ENCODE data around the gene DMD. TPM values are rescaled to one million over a fixed set of nuclear protein-coding genes. Genes with fewer than 3 reads are reported as not detected.

DMD gene
- total RNA-seq, 1 donor from 2014 or later, result 9.7 TPM

- TF ChIP-seq CTCF (conservative IDR thresholded peaks at IDR 0.05), result no peak
- Mint-ChIP-seq H3K4me1 (peaks cover 7% of the 10 kb centered on the region), H3K4me3 (no peak overlapping the region), H3K27me3 (ENCODE audit: low read depth) (no peaks in the 10 kb centered on the region), H3K9me3 (peaks cover 6% of the 10 kb centered on the region), H3K36me3 (ENCODE audit: low read depth) (no peaks in the 10 kb centered on the region), H3K27ac (ENCODE audit: unreplicated experiment) (no peak overlapping the region)
- no peak for DNase-seq (ENCODE audit: low read depth, low spot score)
These were observed 32.7 kb downstream of the DMD start for GRCh38 chrX:33178690-33179089.

- peaks cover 7% of the 10 kb centered on the region for H3K4me1 Mint-ChIP-seq
- no peak for DNase-seq (ENCODE audit: low read depth, low spot score)
- H3K27me3 Mint-ChIP-seq (ENCODE audit: low read depth), result no peaks in the 10 kb centered on the region
- H3K27ac Mint-ChIP-seq (ENCODE audit: unreplicated experiment), result no peak overlapping the region
- H3K9me3 Mint-ChIP-seq, result peaks cover 6% of the 10 kb centered on the region
- H3K4me3 Mint-ChIP-seq, result no peak overlapping the region
- no peaks in the 10 kb centered on the region for H3K36me3 Mint-ChIP-seq (ENCODE audit: low read depth)
- no peak for TF ChIP-seq CTCF (conservative IDR thresholded peaks at IDR 0.05)
These were observed 33.1 kb downstream of the DMD start for GRCh38 chrX:33178218-33178617.

- H3K36me3 Mint-ChIP-seq (ENCODE audit: low read depth), result no peaks in the 10 kb centered on the region
- H3K4me1 Mint-ChIP-seq, result peaks cover 7% of the 10 kb centered on the region
- no peak overlapping the region for H3K4me3 Mint-ChIP-seq
- H3K27ac Mint-ChIP-seq (ENCODE audit: unreplicated experiment), result no peak overlapping the region
- H3K27me3 Mint-ChIP-seq (ENCODE audit: low read depth), result no peaks in the 10 kb centered on the region
- H3K9me3 Mint-ChIP-seq, result peaks cover 6% of the 10 kb centered on the region
- no peak for TF ChIP-seq CTCF (conservative IDR thresholded peaks at IDR 0.05)
- no peak for DNase-seq (ENCODE audit: low read depth, low spot score)
These were observed 36.1 kb downstream of the DMD start for GRCh38 chrX:33175201-33175600.

- no peak overlapping the region for H3K27ac Mint-ChIP-seq (ENCODE audit: unreplicated experiment)
- no peaks in the 10 kb centered on the region for H3K36me3 Mint-ChIP-seq (ENCODE audit: low read depth)
- H3K9me3 Mint-ChIP-seq, result peaks cover 6% of the 10 kb centered on the region
- H3K27me3 Mint-ChIP-seq (ENCODE audit: low read depth), result no peaks in the 10 kb centered on the region
- H3K4me1 Mint-ChIP-seq, result peaks cover 7% of the 10 kb centered on the region
- H3K4me3 Mint-ChIP-seq, result no peak overlapping the region
- no peak for DNase-seq (ENCODE audit: low read depth, low spot score)
- no peak for TF ChIP-seq CTCF (conservative IDR thresholded peaks at IDR 0.05)
These were observed 40.3 kb downstream of the DMD start for GRCh38 chrX:33171041-33171440.

GRCh38 chrX:33161829-33162228 is 49.5 kb downstream of the DMD start:
- Mint-ChIP-seq H3K4me1 (peaks cover 4% of the 10 kb centered on the region), H3K9me3 (no peaks in the 10 kb centered on the region), H3K36me3 (ENCODE audit: low read depth) (no peaks in the 10 kb centered on the region), H3K27ac (ENCODE audit: unreplicated experiment) (no peak overlapping the region), H3K27me3 (ENCODE audit: low read depth) (no peaks in the 10 kb centered on the region), H3K4me3 (no peak overlapping the region)
- no peak for TF ChIP-seq CTCF (conservative IDR thresholded peaks at IDR 0.05)
- no peak for DNase-seq (ENCODE audit: low read depth, low spot score)

- TF ChIP-seq CTCF (conservative IDR thresholded peaks at IDR 0.05), result no peak
- H3K4me3 Mint-ChIP-seq, result no peak overlapping the region
- no peaks in the 10 kb centered on the region for H3K36me3 Mint-ChIP-seq (ENCODE audit: low read depth)
- H3K9me3 Mint-ChIP-seq, result no peaks in the 10 kb centered on the region
- H3K27ac Mint-ChIP-seq (ENCODE audit: unreplicated experiment), result no peak overlapping the region
- no peaks in the 10 kb centered on the region for H3K27me3 Mint-ChIP-seq (ENCODE audit: low read depth)
- H3K4me1 Mint-ChIP-seq, result peaks cover 4% of the 10 kb centered on the region
- no peak for DNase-seq (ENCODE audit: low read depth, low spot score)
These were observed 51.1 kb downstream of the DMD start for GRCh38 chrX:33160273-33160672.
